ENCODE measurements around the gene MYCN.
A peak's percentile ranks its signal among the peaks of the same experiment; 100 is the strongest.

The MYCN gene

GRCh38 chr2:15981646-15982045, 41.3 kb downstream of the MYCN start:
- no peak for DNase-seq

- DNase-seq, result no peak
Observed at GRCh38 chr2:15982285-15983044, 42.1 kb downstream of the MYCN start.

- no peak for DNase-seq
Observed at GRCh38 chr2:15983496-15983895, 43.1 kb downstream of the MYCN start.

- DNase-seq, result no peak
Observed at GRCh38 chr2:15984368-15985255, 44.3 kb downstream of the MYCN start.

- no peak for DNase-seq
Observed at GRCh38 chr2:15985531-15985930, 45.2 kb downstream of the MYCN start.

- DNase-seq, result no peak
Observed at GRCh38 chr2:15986068-15986560, 45.8 kb downstream of the MYCN start.

GRCh38 chr2:15986644-15987043, 46.3 kb downstream of the MYCN start:
- no peak for DNase-seq

GRCh38 chr2:15988733-15989132, 48.4 kb downstream of the MYCN start:
- DNase-seq, result no peak

- no peak for DNase-seq
Observed at GRCh38 chr2:15989559-15989958, 49.2 kb downstream of the MYCN start.

- DNase-seq, result no peak
Observed at GRCh38 chr2:15990151-15991101, 50.1 kb downstream of the MYCN start.

GRCh38 chr2:15991231-15991630, 50.9 kb downstream of the MYCN start:
- DNase-seq, result peak; percentile 42

- DNase-seq, result no peak
Observed at GRCh38 chr2:15992457-15993231, 52.3 kb downstream of the MYCN start.

GRCh38 chr2:15993232-15993610, 52.9 kb downstream of the MYCN start:
- no peak for DNase-seq

- DNase-seq, result no peak
Observed at GRCh38 chr2:15993666-15994065, 53.3 kb downstream of the MYCN start.

- no peak for DNase-seq
Observed at GRCh38 chr2:15995603-15996002, 55.3 kb downstream of the MYCN start.

Data from NCI-H226 (cell line).